HCT116 (cell line): Measurements from ENCODE around the gene ENOX1. TPM values are rescaled to one million over a fixed set of nuclear protein-coding genes. Genes with fewer than 3 reads are reported as not detected.

Source experiments
- ATAC-seq: fragments of 200-7000 bp; cut with Tn5 transposase; 2 replicates; pipeline ENCODE4 v1.9.1; 2020; ENCODE audit warnings: mild to moderate bottlenecking, moderate library complexity
- BruUV-seq: library from RNA; stranded (reverse); fragments of 400-500 nt; replicated peaks from 2 replicates; lab custom pipeline; 2021; lab: Mats Ljungman, UMichigan
- CTCF ChIA-PET: fragments of 300-600 bp; sonication (Branson Sonifier 250); formaldehyde crosslinking; loops from one replicate; lab custom pipeline; 2021; ENCODE audit warnings: antibody characterized with exemption; lab: Charles Lee
- POLR2A ChIA-PET: fragments of 300-600, 350-600 bp; sonication (Branson Sonifier 250); formaldehyde crosslinking; loops from one replicate; lab custom pipeline; 2021; ENCODE audit warnings: antibody characterized with exemption; lab: Charles Lee
- RAD21 ChIA-PET, 2 experiments: fragments of 300-600 bp; sonication (Branson Sonifier 250); formaldehyde crosslinking; loops; one replicate each; lab custom pipeline; 2023; ENCODE audit warnings: low total read pairs in 2 of 2; ENCODE audit not compliant: uncharacterized antibody in 2 of 2, unreplicated experiment in 2 of 2, low non-redundant PET in 1 of 2; lab: Charles Lee
- DNase-seq: peaks from one replicate; pipeline ENCODE4 v3.0.0-alpha.2; 2010; ENCODE audit warnings: low read depth, low spot score
- H2AFZ ChIP-seq: fragments of 200-600 bp; shearing (Covaris generic), sonication (generic); 2 replicates; pipeline ENCODE4 v1.6.1; 2017; ENCODE audit warnings: low read depth, mixed run types, mixed read lengths, antibody characterized with exemption, low read length; ENCODE audit not compliant: poor library complexity, severe bottlenecking
- H3K27ac ChIP-seq: 2 replicates; pipeline ENCODE4 v1.5.1; 2012; ENCODE audit warnings: low read depth, low read length
- H3K27me3 ChIP-seq: fragments of 200-600 bp; sonication (generic); 2 replicates; pipeline ENCODE4 v1.6.1; 2016; ENCODE audit warnings: mixed run types, low read length, mixed read lengths; ENCODE audit not compliant: insufficient read depth
- H3K36me3 ChIP-seq, 2 experiments: fragments of 200-500 bp in 1 of 2; fragments of 200-600 bp in 1 of 2; sonication (Bioruptor generic) in 1 of 2; sonication (generic) in 1 of 2; 2 replicates each; pipeline versions ENCODE4 v1.5.1 to v1.6.1; 2014 to 2016; ENCODE audit warnings: low read length in 2 of 2, inconsistent platforms in 1 of 2, mixed read lengths in 1 of 2, mixed run types in 1 of 2; ENCODE audit not compliant: insufficient read depth in 2 of 2, control insufficient read depth in 1 of 2
- H3K4me1 ChIP-seq, 2 experiments: fragments of 200-600 bp in 1 of 2; sonication (generic) in 1 of 2; 2 replicates each; pipeline versions ENCODE4 v1.5.1 to v1.6.1; 2012 to 2017; ENCODE audit warnings: low read length in 2 of 2, inconsistent platforms in 1 of 2, mild to moderate bottlenecking in 1 of 2, mixed read lengths in 1 of 2, mixed run types in 1 of 2, moderate library complexity in 1 of 2; ENCODE audit not compliant: insufficient read depth in 2 of 2, control insufficient read depth in 1 of 2
- H3K4me2 ChIP-seq: fragments of 200-600 bp; sonication (generic); 2 replicates; pipeline ENCODE4 v1.6.1; 2017; ENCODE audit warnings: mixed run types, low read length, mixed read lengths
- H3K4me3 ChIP-seq, 2 experiments: fragments of 200-600 bp in 1 of 2; sonication (generic) in 1 of 2; replicated peaks in 1 of 2; 2 replicates each; pipeline ENCODE4 v1.5.1; 2011 to 2016; ENCODE audit warnings: low read length in 2 of 2, control low read depth in 1 of 2, low read depth in 1 of 2, mild to moderate bottlenecking in 1 of 2, mixed read lengths in 1 of 2, mixed run types in 1 of 2
- H3K79me2 ChIP-seq: fragments of 200-600 bp; sonication (generic); 2 replicates; pipeline ENCODE4 v1.6.1; 2017; ENCODE audit warnings: mild to moderate bottlenecking, mixed run types, low read length, moderate library complexity, mixed read lengths; ENCODE audit not compliant: insufficient read depth
- H3K9ac ChIP-seq: fragments of 200-600 bp; sonication (generic); 2 replicates; pipeline ENCODE4 v1.6.1; 2016; ENCODE audit warnings: low read length, mixed read lengths
- H3K9me2 ChIP-seq: fragments of 200-600 bp; sonication (generic), shearing (Covaris generic); 2 replicates; pipeline ENCODE4 v1.6.1; 2017; ENCODE audit warnings: mixed run types, mild to moderate bottlenecking, moderate library complexity; ENCODE audit not compliant: insufficient read depth
- H3K9me3 ChIP-seq, 2 experiments: fragments of 200-500 bp in 1 of 2; fragments of 200-600 bp in 1 of 2; sonication (Bioruptor generic) in 1 of 2; sonication (generic) in 1 of 2; 2 replicates each; pipeline ENCODE4 v1.6.1; 2014 to 2017; ENCODE audit warnings: low read length in 2 of 2, mixed read lengths in 2 of 2, inconsistent platforms in 1 of 2, low read depth in 1 of 2, mild to moderate bottlenecking in 1 of 2, mixed run types in 1 of 2, moderate library complexity in 1 of 2; ENCODE audit not compliant: control insufficient read depth in 1 of 2, insufficient read depth in 1 of 2
- H4K20me1 ChIP-seq: fragments of 200-600 bp; sonication (generic), shearing (Covaris generic); 2 replicates; pipeline ENCODE4 v1.6.1; 2017; ENCODE audit warnings: mixed run types, mild to moderate bottlenecking, moderate library complexity; ENCODE audit not compliant: insufficient read depth
- CTCF ChIP-seq, 3 experiments: fragments of 200-600 bp in 1 of 3; sonication (generic) in 1 of 3; IDR thresholded peaks in 2 of 3; conservative IDR thresholded peaks in 1 of 3; 2 replicates each; pipeline ENCODE4 v1.5.1; 2012 to 2017; ENCODE audit warnings: low read depth in 2 of 3, low read length in 2 of 3, antibody characterized with exemption in 1 of 3, borderline replicate concordance in 1 of 3, control low read depth in 1 of 3, mild to moderate bottlenecking in 1 of 3, mixed read lengths in 1 of 3, mixed run types in 1 of 3, moderate library complexity in 1 of 3; ENCODE audit not compliant: insufficient read depth in 1 of 3
- ELF1 ChIP-seq: IDR thresholded peaks from 2 replicates; pipeline ENCODE4 v1.6.1; 2012; ENCODE audit warnings: low read depth, borderline replicate concordance
- SIN3A ChIP-seq: IDR thresholded peaks from 2 replicates; pipeline ENCODE4 v1.6.1; 2012; ENCODE audit warnings: low read depth
- YY1 ChIP-seq: IDR thresholded peaks from 2 replicates; pipeline ENCODE4 v1.6.1; 2011; ENCODE audit warnings: low read length, low read depth, moderate library complexity, mild to moderate bottlenecking; ENCODE audit not compliant: insufficient replicate concordance; ENCODE audit errors: extremely low read depth
- ZFX ChIP-seq: fragments of 450-650 bp; IDR thresholded peaks from 2 replicates; pipeline ENCODE4 v1.6.1; 2017
- ZNF274 ChIP-seq: fragments of 200-500 bp; sonication (Bioruptor generic); IDR thresholded peaks from 2 replicates; pipeline ENCODE4 v1.6.1; 2014; ENCODE audit warnings: mild to moderate bottlenecking, low read depth, low read length, inconsistent platforms
- intact Hi-C: fragments of 100-400 bp; cut with micrococcal nuclease; formaldehyde crosslinking; loops from 2 replicates; pipeline ENCODE4 v1.10.0; 2022
- total RNA-seq: library from RNA; stranded (reverse); gene quantifications from one replicate; pipeline ENCODE4 v1.2.1, GENCODE V29; 2021; ENCODE audit not compliant: unreplicated experiment

Gene ENOX1
- total RNA-seq, 1 experiment from 2014 or later, result 4.5 TPM

- TF ChIP-seq CTCF (IDR thresholded peaks at IDR 0.05 in 2 of 3, conservative IDR thresholded peaks at IDR 0.05 in 1 of 3; ENCODE audit: borderline replicate concordance in 1 of 3, insufficient read depth in 1 of 3, low read depth in 2 of 3, low read length in 2 of 3) (no peak), ZFX (no peak)
Observed at GRCh38 chr13:43544631-43545030, 242.1 kb downstream of the ENOX1 start (continued).

- no TSS peak for BruUV-seq
Observed at GRCh38 chr13:43544011-43544410, 242.8 kb downstream of the ENOX1 start.

More at GRCh38 chr13:43544011-43544410, 242.8 kb downstream of the ENOX1 start:
- H3K79me2 ChIP-seq, result no peaks in the 10 kb centered on the region
- no peaks in the 10 kb centered on the region for H3K36me3 ChIP-seq
- RAD21 ChIA-PET, result no interaction called here
- ATAC-seq, result no peak
- POLR2A ChIA-PET, result no interaction called here
- H3K9ac ChIP-seq, result no peak overlapping the region
- no peaks in the 10 kb centered on the region for H3K9me3 ChIP-seq
- intact Hi-C loops, result no loop called here
- no peak overlapping the region for H2AFZ ChIP-seq
- no peaks in the 10 kb centered on the region for H3K27me3 ChIP-seq
- CTCF ChIA-PET, result no interaction called here
- H3K4me1 ChIP-seq, result peaks cover 2 to 4% of the 10 kb centered on the region in 2 experiments; a peak in 1 of 4 replicates
- TF ChIP-seq ELF1, result no peak
- no peak for TF ChIP-seq YY1
- TF ChIP-seq ZNF274, result no peak
- TF ChIP-seq SIN3A, result no peak
- no peak for TF ChIP-seq CTCF (IDR thresholded peaks at IDR 0.05 in 2 of 3, conservative IDR thresholded peaks at IDR 0.05 in 1 of 3; ENCODE audit: borderline replicate concordance in 1 of 3, insufficient read depth in 1 of 3, low read depth in 2 of 3, low read length in 2 of 3)
- no peak overlapping the region for H3K27ac ChIP-seq
- no peak overlapping the region for H3K4me2 ChIP-seq
- no peak for DNase-seq
- no peaks in the 10 kb centered on the region for H4K20me1 ChIP-seq
- no peaks in the 10 kb centered on the region for H3K9me2 ChIP-seq
- no peak overlapping the region for H3K4me3 ChIP-seq
